DND-41 (cell line): Measurements from ENCODE around the gene IGSF9B.

Source experiments
- CTCF ChIP-seq: IDR thresholded peaks from 2 replicates; pipeline ENCODE4 v1.5.1; 2012; ENCODE audit warnings: borderline replicate concordance, low read length, moderate library complexity, mild to moderate bottlenecking; ENCODE audit not compliant: poor library complexity, severe bottlenecking; ENCODE audit errors: extremely low read depth
- EZH2 ChIP-seq: IDR thresholded peaks from 3 replicates; pipeline ENCODE4 v1.6.1; 2012; ENCODE audit warnings: borderline replicate concordance, low read depth, mild to moderate bottlenecking, moderate library complexity, low read length, inconsistent platforms; ENCODE audit not compliant: severe bottlenecking

GRCh38 chr11:133886029-133886428 is 70.7 kb downstream of the IGSF9B start:
- no peak for TF ChIP-seq CTCF
- no peak for TF ChIP-seq EZH2
